SK-N-MC (cell line): ENCODE data around the gene COL27A1.

Source experiments
- EZH2 ChIP-seq: fragments of 200-600 bp; sonication (generic); IDR thresholded peaks from one replicate; pipeline ENCODE4 v1.6.1; 2017; ENCODE audit warnings: antibody characterized with exemption
- POLR2AphosphoS5 ChIP-seq: IDR thresholded peaks from 2 replicates; pipeline ENCODE4 v1.6.1; 2012; ENCODE audit warnings: mild to moderate bottlenecking, low read depth, low read length, borderline replicate concordance

- TF ChIP-seq EZH2 (no peak), POLR2AphosphoS5 (no peak)
These were observed 157.8 kb downstream of the COL27A1 start for GRCh38 chr9:114313186-114313585.
